Activated CD8-positive, alpha-beta memory T cell treated with anti-CD3 and anti-CD28 coated beads, Interleukin-2, amount 10 ng/mL, durations not matched to agents 7 days and 5 days (primary cell): ENCODE data around the gene TLCD3B. TPM values are rescaled to one million over a fixed set of nuclear protein-coding genes. Genes with fewer than 3 reads are reported as not detected.

Experiments used
- ATAC-seq: fragments of 150-1000 bp; cut with Tn5 transposase; one replicate; pipeline ENCODE4 v1.10.0; 2021; ENCODE audit warnings: moderate library complexity
- CTCF ChIA-PET: fragments of 350-600 bp; sonication (Branson Sonifier 250); formaldehyde crosslinking; loops from one replicate; lab custom pipeline; 2021; ENCODE audit warnings: antibody characterized with exemption; lab: Charles Lee
- DNase-seq: peaks from one replicate; pipeline ENCODE4 v3.0.0-alpha.2; 2020
- H3K27ac Mint-ChIP-seq: one replicate; pipeline ENCODE4 v1.8.0; 2021; ENCODE audit warnings: mild to moderate bottlenecking, mixed read lengths
- H3K27me3 Mint-ChIP-seq: one replicate; pipeline ENCODE4 v1.8.0; 2021; ENCODE audit warnings: mixed read lengths
- H3K36me3 Mint-ChIP-seq: one replicate; pipeline ENCODE4 v1.8.0; 2021; ENCODE audit warnings: mild to moderate bottlenecking, mixed read lengths
- H3K4me1 Mint-ChIP-seq: one replicate; pipeline ENCODE4 v1.8.0; 2021; ENCODE audit warnings: mixed read lengths
- H3K4me3 Mint-ChIP-seq: one replicate; pipeline ENCODE4 v1.8.0; 2021; ENCODE audit warnings: mild to moderate bottlenecking, moderate library complexity, mixed read lengths
- H3K9me3 Mint-ChIP-seq: one replicate; pipeline ENCODE4 v1.8.0; 2022; ENCODE audit warnings: low read depth, mixed read lengths
- total RNA-seq, 2 experiments: library from RNA; stranded (reverse); gene quantifications; one replicate each; pipeline ENCODE4 v1.2.3, GENCODE V29; 2021

Gene TLCD3B
- total RNA-seq, 2 experiments from 2014 or later = 1.6 to 6.5 TPM

DNA sequence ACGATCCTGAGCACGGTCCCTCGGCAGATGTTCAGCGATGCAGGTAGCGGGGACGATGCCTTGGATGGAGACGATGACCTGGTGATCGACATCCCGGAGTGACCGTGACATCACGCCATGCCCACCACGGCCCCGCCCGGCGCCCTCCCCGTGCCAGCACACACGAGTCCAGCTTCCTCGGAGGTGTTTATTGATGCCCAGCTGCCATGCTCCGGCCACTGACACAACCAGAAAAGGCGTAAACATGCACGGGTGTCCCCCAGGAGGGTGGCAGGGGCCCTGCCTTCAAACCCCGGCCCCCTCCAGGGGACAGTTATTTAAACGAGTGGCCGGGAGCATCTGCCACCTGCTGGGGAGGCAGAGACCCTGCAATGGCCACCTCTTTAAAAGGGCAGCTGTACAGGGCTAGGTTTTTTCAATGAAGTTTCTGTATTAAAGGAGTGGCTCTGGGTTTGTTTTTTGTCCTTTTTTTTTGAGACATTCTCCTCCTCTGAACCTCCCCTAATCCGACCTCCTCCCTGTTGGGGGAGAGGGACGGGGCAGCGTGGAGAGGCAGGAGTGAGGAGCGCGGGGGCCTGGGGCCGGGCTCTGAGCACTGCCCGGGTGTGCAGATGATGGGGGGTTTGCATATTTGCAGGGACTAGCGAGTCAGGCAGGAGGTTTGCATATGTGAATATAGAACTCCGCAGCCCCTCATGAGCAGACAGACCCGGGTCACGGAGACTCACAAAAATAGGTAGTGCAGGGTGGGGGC lies 25.6 kb downstream of the TLCD3B start:
- DNase-seq (peak; percentile 60), ATAC-seq (peak; percentile 64)
- peaks cover 2% of the 10 kb centered on the region for H3K4me1 Mint-ChIP-seq
- H3K36me3 Mint-ChIP-seq = peaks cover 2% of the 10 kb centered on the region
- no peak overlapping the region for H3K27ac Mint-ChIP-seq
- H3K9me3 Mint-ChIP-seq = no peaks in the 10 kb centered on the region
- H3K27me3 Mint-ChIP-seq = peaks cover 14% of the 10 kb centered on the region
- CTCF ChIA-PET = interaction anchor here (0.7 to 2.5 kb wide), 12 partner anchors 9 to 314 kb away, joined by 3 to 12 read pairs (median 4); partner anchors contain the start of genes HIRIP3, INO80E, KCTD13 and TLCD3B
- no peak overlapping the region for H3K4me3 Mint-ChIP-seq

DNA sequence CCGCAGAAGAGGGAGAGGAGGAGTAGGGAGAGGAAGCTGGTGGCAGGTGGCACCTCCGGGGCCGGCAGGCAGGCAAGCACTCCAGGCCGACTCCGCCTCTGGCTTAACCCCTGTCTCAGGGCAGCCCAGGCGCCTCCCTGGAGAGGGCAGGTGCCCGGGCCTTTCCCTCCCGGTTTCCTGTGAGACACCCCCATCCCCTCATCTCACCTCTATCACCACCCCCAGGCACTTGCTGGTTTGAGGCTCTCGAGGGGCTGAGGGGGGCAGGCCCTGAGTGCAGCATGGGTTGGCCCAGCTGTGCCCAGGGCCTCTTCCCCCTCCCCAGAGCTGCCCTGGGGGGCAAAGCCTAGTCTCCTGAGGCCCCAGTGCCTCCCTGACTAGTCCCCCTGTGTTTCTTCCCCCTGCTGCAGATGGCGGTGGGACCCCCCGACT lies 26.2 kb downstream of the TLCD3B start:
- H3K27me3 Mint-ChIP-seq = peaks cover 8% of the 10 kb centered on the region
- no peaks in the 10 kb centered on the region for H3K9me3 Mint-ChIP-seq
- CTCF ChIA-PET = interaction anchor here (1.4 to 2.5 kb wide), 5 partner anchors 16 to 304 kb away, joined by 4 to 12 read pairs (median 5); partner anchors contain the start of gene TLCD3B
- ATAC-seq = no peak
- no peak overlapping the region for H3K4me3 Mint-ChIP-seq
- peaks cover 2% of the 10 kb centered on the region for H3K36me3 Mint-ChIP-seq
- H3K27ac Mint-ChIP-seq = no peak overlapping the region
- H3K4me1 Mint-ChIP-seq = no peaks in the 10 kb centered on the region
- DNase-seq = no peak

DNA sequence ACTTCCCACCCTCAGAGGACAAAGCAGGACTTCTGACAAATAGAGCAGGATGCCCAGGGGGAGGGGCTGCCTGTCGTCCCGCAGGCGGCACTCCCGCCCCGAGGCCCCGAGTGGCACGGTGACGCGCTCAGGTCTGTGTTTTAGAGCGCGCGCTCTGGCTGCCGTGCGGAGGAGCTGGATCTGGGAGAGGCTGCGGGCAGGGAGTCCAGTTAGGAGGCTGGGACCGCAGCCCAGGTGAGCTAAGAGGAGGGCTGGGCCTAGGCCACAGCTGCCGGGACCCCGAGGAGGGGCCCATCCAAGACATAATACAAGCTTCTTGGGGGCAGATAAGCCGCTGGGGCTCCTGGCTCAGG lies 26.7 kb downstream of the TLCD3B start:
- no peak for ATAC-seq
- DNase-seq = no peak
- Mint-ChIP-seq H3K9me3 (no peaks in the 10 kb centered on the region), H3K27me3 (peaks cover 5% of the 10 kb centered on the region), H3K4me3 (no peak overlapping the region), H3K4me1 (peaks cover 2% of the 10 kb centered on the region), H3K27ac (no peak overlapping the region), H3K36me3 (peaks cover 6% of the 10 kb centered on the region)
- CTCF ChIA-PET = interaction anchor here (1.4 to 1.8 kb wide), 2 partner anchors 17 to 304 kb away, joined by 4 to 5 read pairs; no protein-coding TSS in a partner anchor

DNA sequence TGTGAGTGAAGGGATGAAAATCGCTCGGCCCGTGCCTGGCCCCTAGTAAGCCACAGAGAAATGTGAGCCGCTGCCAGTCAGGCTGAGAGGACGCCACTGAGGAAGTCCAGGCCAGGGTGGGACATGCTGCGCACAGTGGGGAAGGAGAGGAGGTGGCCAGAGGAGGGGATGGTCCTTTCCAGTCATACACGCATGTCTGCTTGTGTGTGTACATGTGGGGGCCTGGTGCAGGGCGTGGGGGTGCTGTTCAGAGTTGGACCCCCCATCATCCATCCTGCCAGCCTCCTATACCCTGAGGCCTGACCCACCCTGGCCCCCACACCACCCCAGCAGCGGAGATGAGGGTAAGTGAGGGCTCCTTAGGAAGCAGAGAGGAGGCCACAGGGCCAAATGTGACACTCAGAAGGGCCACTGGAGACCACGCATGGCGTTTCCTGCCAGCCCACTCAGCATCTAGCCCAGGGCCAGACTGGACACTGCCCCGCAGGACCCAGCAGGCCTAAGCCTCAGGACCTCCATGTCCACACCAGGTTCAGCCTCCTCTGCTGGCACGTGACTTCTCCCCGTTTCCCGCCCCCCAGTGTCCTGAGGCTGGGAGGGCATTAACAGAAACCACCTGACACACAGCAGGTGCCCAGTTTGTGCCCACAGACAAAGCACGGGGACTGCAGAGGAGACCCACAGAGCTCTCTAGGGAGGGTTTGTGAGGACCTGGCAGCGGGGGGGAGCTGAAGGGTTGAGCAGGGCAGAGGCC lies 27.2 kb downstream of the TLCD3B start:
- DNase-seq (no peak), ATAC-seq (no peak)
- Mint-ChIP-seq H3K4me1 (peaks cover 6% of the 10 kb centered on the region), H3K9me3 (no peaks in the 10 kb centered on the region), H3K36me3 (peaks cover 7% of the 10 kb centered on the region), H3K27me3 (no peaks in the 10 kb centered on the region), H3K27ac (no peak overlapping the region), H3K4me3 (no peak overlapping the region)
- CTCF ChIA-PET = interaction anchor here (1.4 to 1.8 kb wide), 2 partner anchors 17 to 303 kb away, joined by 4 to 5 read pairs; no protein-coding TSS in a partner anchor

DNA sequence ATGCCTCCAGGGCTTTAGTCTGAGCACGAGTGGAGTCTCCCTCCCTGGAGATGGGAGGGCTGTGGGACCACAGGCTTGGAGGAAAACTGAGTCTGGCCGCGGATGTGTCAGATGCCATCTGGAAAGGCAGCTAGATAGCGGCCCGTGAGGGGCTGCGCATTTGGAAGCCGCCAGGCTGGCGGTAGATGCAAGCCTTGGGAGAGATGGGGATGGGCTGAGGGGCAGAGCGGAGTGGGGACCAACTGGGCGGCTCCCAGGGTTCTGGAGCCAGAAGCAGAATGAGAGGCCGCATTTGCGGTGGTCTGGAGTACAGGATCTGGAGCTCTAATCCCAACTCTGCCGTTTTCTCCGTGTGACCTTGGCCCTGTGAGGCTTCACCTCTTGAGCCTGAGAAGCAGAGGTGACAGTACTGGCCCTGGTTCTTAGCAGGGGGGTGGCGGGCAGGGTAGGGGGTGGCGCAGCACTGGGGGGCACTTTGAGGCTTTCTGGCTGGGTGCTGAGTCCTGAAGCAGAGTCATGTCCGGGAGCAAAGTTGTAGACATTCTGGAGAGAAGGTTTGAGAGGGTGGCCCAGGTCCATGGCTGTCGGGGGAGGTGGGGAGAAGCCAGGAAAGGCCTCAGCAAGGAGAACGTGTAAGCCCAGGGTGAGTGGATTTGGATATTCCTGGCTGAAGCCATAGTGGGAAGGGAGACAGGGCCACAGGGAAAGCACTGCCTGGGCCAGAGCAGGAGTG lies 28.3 kb downstream of the TLCD3B start:
- DNase-seq (no peak), ATAC-seq (no peak)
- H3K9me3 Mint-ChIP-seq = no peaks in the 10 kb centered on the region
- no peaks in the 10 kb centered on the region for H3K27me3 Mint-ChIP-seq
- peaks cover 13% of the 10 kb centered on the region for H3K36me3 Mint-ChIP-seq
- CTCF ChIA-PET = no interaction called here
- H3K4me3 Mint-ChIP-seq = no peak overlapping the region
- peak overlapping the region; percentile 0 for H3K27ac Mint-ChIP-seq
- H3K4me1 Mint-ChIP-seq = peaks cover 11% of the 10 kb centered on the region

DNA sequence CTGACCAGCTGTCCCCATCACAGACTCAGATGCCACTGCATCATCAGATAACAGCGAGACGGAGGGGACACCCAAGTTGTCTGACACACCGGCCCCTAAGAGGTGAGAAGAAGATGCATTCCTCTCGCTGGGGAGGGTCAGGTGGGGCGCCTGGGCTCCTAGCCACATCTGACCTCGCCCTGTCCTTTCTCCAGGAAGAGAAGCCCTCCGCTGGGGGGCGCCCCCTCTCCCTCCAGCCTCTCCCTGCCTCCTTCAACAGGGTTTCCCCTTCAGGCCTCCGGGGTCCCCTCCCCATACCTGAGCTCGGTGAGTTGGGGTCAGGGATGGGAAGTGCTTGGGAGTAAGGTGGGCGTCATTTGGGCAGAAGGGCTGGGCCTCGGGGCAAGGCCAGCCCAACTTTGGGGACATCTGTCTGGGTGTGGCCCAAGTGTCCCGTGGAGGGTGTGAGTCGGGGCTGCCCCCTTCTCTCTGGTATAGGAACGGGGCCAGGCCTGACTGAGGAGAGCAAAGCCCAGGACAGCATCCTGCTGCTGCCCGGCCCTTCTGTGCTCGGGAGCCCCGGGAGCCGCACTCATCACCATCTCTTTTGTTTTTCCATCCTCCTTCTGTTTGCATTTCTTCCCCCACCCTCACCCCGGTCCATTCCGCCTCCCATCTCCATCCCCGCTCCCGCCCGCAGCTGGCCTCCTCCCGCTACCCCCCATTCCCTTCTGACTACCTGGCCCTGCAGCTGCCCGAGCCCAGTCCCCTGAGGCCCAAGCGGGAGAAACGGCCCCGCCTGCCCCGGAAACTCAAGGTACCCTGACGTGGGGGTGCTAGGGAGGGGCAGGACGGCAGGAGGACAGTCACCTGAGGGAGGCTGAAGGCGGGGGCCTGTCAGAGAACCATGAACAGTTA lies 30.1 kb downstream of the TLCD3B start:
- H3K27me3 Mint-ChIP-seq = no peaks in the 10 kb centered on the region
- ATAC-seq (no peak), DNase-seq (no peak)
- no peaks in the 10 kb centered on the region for H3K9me3 Mint-ChIP-seq
- no peak overlapping the region for H3K27ac Mint-ChIP-seq
- H3K4me1 Mint-ChIP-seq = peaks cover 18% of the 10 kb centered on the region
- H3K4me3 Mint-ChIP-seq = no peak overlapping the region
- CTCF ChIA-PET = no interaction called here
- H3K36me3 Mint-ChIP-seq = peaks cover 21% of the 10 kb centered on the region

DNA sequence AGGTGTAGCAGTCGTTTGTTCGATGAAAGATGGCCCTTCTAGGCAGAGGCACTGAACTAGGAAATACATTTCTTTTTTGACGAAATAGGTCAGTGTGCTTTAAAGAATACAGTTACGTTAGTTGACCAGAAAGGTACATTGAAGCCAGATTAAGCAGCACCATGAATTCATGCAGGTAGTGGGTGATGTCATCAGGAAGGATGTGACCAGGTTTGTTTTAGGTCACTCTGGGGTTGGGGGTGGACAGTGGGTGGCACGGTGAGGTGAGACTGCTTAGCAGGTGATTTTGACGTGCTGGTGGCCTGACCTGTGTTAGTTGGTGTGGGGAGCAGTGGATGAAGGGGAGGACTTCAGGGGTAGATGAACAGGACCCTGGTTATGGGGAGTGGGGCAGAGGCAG lies 31.5 kb downstream of the TLCD3B start:
- peaks cover 23% of the 10 kb centered on the region for H3K4me1 Mint-ChIP-seq
- H3K9me3 Mint-ChIP-seq = no peaks in the 10 kb centered on the region
- H3K27ac Mint-ChIP-seq = no peak overlapping the region
- peaks cover 21% of the 10 kb centered on the region for H3K36me3 Mint-ChIP-seq
- ATAC-seq (no peak), DNase-seq (no peak)
- CTCF ChIA-PET = no interaction called here
- H3K4me3 Mint-ChIP-seq = no peak overlapping the region
- no peaks in the 10 kb centered on the region for H3K27me3 Mint-ChIP-seq

DNA sequence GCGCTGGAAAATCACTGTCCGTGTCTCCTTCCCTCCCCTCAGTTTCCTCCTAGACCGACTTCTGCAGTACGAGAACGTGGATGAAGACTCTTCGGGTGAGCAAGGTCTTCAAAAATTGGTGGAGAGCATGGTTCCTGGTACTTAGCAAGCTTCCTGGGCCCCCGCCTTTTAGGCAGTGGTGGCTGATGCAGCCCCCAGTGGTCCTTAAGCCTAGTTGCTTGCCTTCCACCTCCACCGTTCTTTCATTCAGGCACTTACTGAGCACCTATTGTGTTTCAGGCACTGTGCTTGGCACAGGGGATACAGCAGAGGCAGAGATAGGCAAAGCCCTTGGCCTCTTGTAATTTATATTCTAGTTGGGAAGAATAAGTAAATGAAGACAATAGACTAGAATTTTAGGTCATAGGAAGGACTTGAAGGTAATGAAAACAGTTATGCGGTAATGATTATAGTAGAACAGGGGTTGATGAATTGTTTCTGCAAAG lies 34.3 kb downstream of the TLCD3B start:
- peak overlapping the region; percentile 99 for H3K27ac Mint-ChIP-seq
- peak overlapping the region; percentile 98 for H3K4me3 Mint-ChIP-seq
- ATAC-seq (no peak), DNase-seq (no peak)
- no peaks in the 10 kb centered on the region for H3K9me3 Mint-ChIP-seq
- CTCF ChIA-PET = interaction anchor here (0.6 to 3.9 kb wide), 14 partner anchors 9 to 295 kb away, joined by 3 to 17 read pairs (median 3); partner anchors contain the start of genes ALDOA, TAOK2, TLCD3B and TMEM219
- H3K4me1 Mint-ChIP-seq = peaks cover 34% of the 10 kb centered on the region
- peaks cover 33% of the 10 kb centered on the region for H3K36me3 Mint-ChIP-seq
- no peaks in the 10 kb centered on the region for H3K27me3 Mint-ChIP-seq

DNA sequence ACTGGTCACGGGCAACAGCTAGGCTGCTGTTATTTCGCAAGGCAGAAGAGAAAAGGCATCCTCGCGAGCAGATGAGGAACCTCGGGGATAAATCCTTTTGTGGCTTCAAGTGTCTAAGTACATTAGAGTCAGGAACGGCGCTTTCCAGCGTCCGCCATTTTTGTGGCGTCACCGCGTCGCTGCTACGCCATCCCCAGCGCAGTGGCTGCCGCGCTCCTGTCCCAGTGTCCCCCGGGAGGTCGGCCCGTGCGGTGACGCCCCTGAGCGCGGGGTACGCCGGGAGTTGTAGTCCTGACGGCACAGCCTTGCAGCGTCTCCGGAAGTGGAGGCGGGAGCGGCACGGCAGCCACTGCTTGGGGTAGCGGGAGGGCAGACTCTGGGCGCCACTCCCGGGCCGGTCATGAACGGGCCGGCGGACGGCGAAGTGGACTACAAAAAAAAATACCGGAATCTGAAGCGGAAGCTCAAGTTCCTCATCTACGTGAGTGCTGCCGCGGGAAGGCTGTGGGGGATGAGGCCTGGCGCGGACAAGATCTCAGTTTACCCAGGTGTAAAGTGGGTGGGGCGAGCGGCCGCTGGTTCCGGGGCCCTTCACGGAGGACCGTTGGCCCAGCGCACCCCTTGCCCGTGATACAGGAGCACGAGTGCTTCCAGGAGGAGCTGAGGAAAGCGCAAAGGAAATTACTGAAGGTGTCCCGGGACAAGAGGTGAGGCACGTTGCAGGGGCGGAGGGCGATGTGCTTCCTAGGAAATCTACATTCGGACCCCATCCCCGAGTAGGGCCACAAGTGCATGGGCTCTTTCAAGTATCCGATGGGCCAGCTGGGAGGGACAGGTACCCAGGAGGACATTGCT lies 34.9 kb downstream of the TLCD3B start, which contains the start of gene INO80E:
Gene INO80E (plus strand): TSS at position 331 of the 855 bp plus-strand sequence. CDS start 70 bp downstream, at position 401.
- H3K4me1 Mint-ChIP-seq = peaks cover 34% of the 10 kb centered on the region
- H3K9me3 Mint-ChIP-seq = no peaks in the 10 kb centered on the region
- H3K36me3 Mint-ChIP-seq = peaks cover 33% of the 10 kb centered on the region
- peak within 1 kb of the TSS; percentile 99 for H3K27ac Mint-ChIP-seq
- H3K4me3 Mint-ChIP-seq = peak within 1 kb of the TSS; percentile 98
- DNase-seq (peak; percentile 100), ATAC-seq (peak; percentile 96)
- CTCF ChIA-PET = interaction anchor here (0.6 to 3.9 kb wide), 14 partner anchors 10 to 295 kb away, joined by 3 to 17 read pairs (median 4); partner anchors contain the start of genes ALDOA, TAOK2, TLCD3B and TMEM219
- H3K27me3 Mint-ChIP-seq = no peaks in the 10 kb centered on the region

DNA sequence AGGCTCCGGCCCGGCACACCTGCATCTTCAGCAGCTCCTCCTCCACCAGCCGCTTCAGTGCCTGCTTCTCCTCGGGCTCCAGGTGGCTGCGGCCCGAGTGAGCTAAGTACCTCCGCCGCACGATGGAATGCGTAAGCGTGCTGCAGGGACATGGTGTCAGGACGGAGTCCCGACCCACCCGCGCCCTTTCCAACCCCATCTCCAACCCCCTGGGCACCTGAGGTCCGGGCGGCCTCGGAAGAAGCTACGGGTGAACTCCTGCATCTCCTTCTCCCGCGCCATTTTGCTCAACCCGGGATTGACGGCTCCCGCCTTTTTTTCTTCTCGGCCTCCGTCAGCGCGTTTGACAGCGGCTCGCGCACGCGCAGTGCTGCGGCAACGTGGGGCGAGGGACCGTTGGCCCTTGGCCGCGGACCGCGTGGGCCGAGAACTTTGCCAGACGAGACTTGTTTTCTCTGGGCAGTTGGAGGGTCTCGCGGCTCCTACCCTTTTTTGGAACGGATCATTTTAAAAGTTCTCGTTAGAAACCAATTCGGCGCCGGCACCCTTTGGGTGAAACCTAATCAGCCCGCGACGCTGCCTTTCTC lies 35.7 kb downstream of the TLCD3B start, which contains the start of gene HIRIP3:
Gene HIRIP3 (minus strand): TSS at position 294 of the 587 bp plus-strand sequence. CDS start 12 bp downstream, at position 282.
- CTCF ChIA-PET = interaction anchor here (1.3 to 3.9 kb wide), 10 partner anchors 10 to 295 kb away, joined by 3 to 17 read pairs (median 4); partner anchors contain the start of genes ALDOA, TAOK2, TLCD3B and TMEM219
- DNase-seq (peak; percentile 93), ATAC-seq (peak; percentile 73)
- Mint-ChIP-seq H3K27ac (peak within 1 kb of the TSS; percentile 99), H3K4me1 (peaks cover 34% of the 10 kb centered on the region), H3K27me3 (no peaks in the 10 kb centered on the region), H3K36me3 (peaks cover 35% of the 10 kb centered on the region), H3K4me3 (peak within 1 kb of the TSS; percentile 98), H3K9me3 (no peaks in the 10 kb centered on the region)
